ENCODE data around the gene ARMS2.

ARMS2 gene

DNA sequence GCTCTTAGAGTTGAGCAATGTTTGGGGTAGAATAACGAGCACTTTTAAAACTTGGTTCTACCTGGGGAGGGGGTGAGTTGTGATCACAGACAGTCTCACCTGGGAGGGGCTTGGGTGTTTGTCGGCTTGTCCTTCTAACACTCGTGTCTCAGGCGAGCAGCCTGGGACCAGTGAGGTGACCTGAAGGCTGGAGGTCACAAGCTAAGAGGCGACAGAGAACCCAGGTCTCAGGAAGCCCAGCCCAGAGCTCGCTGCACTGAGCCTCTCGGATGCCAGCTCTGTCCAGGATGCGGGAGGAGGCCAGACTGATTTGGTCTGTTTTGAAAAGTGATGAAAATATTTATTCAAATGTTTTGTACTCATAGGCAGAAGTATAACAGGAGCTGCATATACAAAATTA is 18.7 kb downstream of the ARMS2 start:
- DNase-seq (ENCODE audit: low read depth): no peak

DNA sequence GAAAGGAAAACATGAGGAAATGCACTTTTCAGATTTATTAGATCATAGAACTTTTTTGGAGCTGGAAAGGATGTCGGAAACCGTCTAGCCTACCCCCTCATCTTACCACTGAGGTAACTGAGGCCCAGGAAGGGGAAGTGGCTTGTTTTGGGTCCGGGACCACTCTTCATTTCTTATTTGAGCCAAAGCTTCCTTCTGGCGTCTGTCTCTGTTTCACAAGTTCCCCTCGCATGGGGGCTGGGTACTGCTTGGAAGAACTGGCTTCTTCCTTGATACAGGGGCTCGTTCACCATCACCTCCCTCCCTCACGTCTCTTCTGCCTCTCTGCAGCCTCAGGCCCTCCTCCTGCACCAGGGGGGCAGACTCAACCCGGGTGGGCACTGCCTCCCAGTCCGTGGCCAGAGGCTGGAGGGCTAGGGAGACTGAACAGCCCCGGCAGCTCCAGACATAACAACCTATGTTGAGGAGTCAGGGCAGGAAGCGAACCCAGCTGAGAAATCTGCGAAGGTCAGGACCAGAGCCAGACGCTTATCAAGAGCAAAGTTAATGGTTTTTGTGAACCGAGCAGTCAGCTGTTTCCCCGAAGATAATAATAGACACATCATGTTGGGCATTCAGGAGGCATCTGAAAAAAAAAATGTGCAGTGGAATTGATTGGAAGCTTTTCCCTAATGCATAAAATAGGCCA is 19.8 kb downstream of the ARMS2 start:
- no peak for DNase-seq (ENCODE audit: low read depth)

DNA sequence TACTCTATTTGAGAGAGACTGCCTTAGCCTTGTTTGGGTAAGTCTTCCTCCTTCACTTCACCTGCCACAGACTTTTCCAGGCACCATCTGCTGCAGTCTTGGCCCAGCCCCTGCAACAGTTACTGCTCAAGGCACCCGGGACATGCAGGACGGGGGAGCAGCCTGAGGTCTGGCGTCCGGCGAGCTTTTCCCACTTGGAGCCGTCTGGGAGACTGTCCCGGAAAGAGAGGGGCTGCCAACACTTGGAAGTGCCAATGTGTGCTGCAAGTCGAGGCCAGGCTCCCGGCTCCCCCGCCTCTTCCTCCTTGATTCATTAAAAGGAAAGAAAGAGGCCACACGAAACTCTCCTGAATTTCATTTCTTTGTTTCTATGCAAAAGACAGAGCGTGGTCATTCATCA is 20.6 kb downstream of the ARMS2 start:
- no peak for DNase-seq (ENCODE audit: low read depth)

DNA sequence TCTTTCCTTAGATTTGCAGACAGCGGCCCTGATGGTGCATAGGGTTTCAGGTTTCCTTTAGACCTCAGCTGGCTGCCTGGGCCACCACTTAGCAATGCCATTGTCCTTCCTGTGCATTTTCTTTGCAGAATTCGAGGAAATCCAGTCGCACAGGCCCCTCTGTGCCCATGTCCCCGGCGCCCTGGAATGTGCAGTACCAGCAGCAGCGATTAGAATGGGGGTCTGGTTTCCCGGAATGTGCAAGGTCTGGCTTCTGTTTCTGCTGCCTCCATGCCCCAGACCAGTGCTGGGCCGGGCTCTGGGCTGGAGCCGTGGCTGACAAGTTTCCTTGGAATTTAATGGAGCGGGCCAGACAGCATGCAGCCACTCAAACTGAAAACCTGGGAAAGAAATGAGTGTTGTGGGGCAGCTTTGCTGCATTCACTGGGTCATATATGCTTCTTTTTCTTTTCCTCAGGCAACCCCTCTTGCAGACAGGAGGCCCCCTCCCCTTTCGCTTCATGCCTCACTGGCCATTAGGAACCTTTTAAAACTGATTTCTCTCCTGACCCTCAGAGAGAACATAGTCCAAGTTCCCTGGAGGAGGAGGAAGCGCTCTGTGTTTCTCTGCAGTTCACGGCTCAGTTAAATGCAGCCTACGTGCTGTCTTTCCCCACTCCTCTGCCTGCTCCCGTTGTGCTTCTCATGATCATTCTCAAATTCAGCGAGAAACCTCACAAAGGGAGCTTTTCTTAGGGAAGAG is 21.3 kb downstream of the ARMS2 start:
- DNase-seq (ENCODE audit: low read depth): no peak

DNA sequence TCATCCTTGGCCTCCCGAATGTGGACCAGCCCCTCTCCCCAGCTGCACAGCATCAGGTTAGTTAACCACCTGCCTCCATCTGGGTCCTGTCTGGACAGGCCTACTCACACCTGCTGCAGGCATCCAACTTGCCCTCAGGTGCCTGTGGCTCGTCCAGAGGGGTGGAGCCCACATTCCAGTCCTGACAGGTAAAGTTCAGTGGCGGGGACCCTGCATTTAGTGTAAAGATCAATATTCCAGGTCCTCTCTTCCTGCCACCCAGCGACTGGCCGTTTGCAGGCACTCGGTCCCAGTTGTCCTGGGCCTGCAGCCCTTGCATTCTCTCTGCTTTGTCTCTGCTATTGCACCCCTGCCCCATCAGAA is 21.9 kb downstream of the ARMS2 start:
- no peak for DNase-seq (ENCODE audit: low read depth)

DNA sequence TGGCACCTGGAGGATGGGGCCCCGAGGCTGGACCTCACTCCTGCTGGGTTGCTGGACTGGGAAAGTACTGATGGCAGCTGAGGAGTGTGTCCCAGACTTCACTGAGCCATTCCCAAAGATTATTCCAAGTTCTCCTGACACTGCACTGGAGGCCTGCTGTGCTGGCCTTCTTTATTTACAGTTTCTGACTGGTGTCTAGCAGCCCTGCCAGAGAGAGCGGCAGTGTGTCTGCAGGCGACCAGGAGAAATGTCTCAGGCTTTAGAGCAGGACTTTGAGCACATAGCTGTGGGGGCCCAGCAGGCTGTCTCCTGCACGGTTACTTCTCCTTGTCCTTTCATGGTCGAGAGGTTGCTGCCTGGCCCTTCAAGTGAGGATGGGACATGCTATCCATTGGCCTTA is 23.0 kb downstream of the ARMS2 start:
- no peak for DNase-seq (ENCODE audit: low read depth)

DNA sequence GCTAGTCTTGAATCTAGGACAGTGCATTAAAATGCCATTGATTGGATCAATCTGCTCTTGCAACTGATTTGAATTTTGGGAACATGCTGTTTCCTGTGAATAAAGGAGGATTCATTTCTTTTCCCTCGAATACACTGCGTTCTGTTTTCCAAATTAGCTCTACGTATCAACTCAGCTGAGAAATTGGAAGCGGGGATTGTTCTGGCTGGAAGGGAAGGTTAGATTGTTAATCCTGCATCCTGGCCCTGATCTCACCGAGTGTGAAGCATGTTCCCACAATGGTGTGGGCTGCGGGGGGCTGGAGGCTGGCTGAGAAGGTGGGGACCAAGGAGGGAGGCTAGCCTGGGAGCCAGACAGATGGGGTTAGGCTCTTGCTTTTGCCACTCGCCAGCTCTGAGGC is 24.5 kb downstream of the ARMS2 start:
- DNase-seq (ENCODE audit: low read depth): no peak

DNA sequence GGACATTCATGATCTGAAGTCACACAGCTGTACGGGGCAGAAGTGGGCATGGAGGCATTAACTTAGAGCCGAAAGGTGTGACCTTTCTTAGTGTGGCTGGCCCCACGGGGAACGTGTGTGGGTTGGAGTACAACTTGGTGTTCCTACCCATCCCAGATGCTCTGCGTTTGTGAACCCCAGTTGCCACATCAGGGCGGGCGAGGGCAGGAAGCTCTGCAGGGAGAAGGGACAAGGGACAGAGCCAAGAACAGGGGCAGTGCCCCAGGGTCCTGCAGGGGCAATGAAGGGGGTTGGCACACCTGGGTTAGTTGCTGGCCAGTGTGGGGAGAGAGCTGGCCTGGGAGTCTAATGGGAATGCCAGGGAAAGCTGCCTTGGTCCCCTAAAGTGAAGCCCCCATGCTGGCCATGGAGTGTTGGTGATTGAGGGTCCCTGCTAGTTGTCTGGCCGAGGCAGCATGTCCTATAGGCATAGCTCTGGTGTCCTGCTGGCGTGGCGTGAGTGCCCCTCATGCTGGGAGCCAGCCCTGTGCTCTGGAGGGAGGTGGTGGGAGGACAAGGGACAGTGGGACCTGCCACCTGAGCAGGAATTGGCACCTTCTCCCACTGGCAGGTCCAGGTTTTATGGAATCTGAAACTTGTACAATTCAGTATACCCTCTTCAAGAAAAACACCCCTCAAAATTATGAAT is 25.8 kb downstream of the ARMS2 start:
- no peak for DNase-seq (ENCODE audit: low read depth)

DNA sequence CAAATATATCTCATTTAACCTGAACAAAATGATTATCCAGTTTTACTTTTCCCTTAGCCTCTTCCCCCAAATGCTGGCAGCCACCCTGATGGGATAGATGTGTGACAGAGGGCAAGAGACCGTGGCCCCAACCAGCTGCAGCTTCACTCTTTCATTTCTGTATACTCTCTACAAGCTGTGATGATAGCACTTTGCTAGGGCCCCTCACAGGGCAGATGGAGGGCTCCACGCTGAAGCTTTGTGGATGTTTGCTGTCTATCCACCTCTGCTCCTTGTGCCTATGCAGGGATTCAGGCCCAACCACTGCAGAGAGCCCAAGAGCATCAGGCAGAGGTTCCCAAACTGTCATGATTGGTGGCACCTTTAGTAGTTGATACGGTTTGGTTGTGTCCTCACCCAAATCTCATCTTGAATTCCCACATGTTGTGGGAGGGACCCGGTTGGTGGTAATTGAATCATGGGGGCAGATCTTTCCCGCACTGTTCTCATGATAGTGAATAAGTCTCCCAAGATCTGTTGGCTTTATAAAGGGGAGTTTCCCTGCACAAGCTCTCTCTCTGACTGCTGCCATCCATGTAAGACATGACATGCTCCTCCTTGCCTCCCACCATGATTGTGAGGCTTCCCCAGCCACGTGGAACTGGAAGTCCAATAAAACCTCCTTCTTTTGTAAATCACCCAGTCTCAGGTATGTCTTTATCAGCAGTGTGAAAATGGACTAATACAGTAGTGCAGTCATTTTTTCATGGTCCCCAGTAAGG is 27.0 kb downstream of the ARMS2 start:
- DNase-seq (ENCODE audit: low read depth): no peak

DNA sequence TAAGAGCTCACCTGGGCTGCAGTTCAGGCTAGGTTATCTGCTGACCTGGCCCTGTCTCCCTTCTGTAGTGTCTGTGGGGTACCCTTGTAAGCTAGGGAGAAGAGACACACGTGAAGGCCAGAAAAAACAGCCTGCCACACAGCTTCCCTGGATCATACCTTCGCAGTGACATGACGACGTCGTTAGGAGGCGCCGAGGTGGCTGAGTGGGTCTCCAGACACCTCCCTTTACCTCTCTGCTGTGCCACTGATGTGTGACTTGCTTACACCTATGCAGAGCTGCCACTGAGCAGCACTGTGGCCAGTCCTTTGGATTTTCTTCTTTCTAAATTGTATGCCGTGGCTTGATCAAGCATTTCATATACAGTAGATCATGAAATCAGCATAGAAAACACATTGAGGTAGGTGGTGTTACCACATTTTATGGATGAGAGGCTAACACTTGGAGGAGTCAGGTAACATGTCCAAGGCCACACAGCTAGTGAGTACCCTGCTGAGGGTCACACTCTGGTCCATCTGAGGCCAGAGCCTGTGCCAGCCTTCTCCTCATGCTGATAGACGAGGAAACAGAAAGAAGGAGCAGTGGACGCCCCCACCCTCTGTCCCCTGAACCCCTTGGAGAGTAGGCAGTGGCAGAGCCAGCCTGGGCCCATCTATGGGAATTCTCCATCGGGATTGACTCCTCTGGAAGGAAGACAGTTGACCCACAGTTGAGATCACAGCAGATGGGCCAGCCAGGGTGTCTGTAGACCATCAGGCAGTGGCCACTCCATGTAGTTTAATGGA is 30.0 kb downstream of the ARMS2 start:
- no peak for DNase-seq (ENCODE audit: low read depth)

DNA sequence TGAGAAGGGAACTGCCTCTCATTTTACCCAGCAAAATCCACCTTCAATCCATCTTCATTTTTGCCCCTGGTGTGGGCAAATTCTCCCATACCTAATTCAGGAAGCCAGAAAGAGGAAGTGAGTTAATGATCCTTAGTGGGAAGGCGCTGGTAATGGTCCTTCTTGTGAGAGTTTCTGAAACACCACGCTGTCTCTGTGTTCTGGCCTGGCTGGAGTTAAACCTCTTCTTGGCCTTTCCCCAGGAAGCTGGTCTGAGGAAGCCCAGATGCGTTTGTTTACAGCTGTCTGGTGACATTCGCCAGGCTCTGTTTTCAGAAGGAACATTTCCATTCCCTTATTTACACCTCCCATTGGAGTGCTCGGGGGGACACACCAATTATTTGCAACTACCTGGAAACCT is 31.2 kb downstream of the ARMS2 start:
- DNase-seq (ENCODE audit: low read depth): no peak

DNA sequence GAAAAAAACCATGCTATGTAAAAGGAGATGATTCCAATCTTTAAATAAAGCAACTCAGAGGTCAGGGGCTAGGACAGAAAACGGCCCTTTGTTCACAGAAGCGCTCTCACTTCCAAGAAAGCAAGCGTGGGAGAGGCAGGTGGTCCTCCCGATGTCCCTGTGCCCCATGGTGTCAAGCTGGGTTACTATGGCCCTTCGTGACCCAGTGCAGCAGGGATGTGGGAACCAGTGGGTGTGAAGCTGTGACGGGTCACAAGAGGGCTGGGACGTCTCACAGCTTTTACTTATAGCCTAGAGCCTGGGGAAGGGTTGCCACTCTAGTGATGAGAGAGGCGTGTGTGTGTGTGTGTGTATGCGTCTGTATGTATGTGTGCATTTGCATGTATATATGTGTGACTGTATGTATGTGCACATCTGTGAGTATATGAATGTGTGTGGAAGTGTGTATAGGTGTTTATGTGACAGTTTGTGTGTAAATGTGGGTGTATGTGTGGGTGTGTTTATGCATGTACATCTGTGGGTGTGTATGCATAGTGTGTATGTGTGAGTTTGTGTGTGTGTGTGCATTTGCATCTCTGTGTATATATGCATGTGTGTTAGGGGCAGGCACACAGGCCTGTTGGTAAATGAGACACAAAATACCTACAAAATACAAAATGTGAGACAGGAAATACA is 32.1 kb downstream of the ARMS2 start:
- no peak for DNase-seq (ENCODE audit: low read depth)

DNA sequence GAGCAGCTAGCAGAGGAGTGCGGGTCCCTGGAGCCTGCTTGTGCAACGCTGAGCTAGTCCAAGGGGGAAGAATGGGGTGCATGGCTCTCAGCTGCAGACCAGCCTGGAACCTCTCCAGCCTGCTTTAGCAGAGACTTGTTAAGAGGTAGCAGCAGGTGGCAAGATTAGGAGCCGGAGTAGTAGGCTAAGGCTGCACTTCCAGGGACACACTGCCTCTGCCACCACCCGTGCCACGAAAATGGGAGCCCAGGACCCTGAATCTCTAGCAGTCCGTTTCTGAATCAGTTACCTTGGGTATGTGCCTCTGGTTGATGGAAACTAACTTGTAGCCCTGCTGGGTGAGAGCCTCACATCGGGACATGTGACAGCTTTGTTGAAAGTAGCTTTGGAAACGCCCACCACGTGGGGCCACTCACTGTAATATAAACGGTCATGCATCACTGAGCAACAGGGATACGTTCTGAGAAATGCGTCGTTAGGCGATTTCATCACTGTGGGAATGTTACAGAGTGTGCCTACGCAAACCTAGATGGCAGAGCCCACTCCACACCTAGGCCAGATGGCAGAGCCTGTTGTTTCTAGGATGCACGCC is 32.8 kb downstream of the ARMS2 start:
- no peak for DNase-seq (ENCODE audit: low read depth)

DNA sequence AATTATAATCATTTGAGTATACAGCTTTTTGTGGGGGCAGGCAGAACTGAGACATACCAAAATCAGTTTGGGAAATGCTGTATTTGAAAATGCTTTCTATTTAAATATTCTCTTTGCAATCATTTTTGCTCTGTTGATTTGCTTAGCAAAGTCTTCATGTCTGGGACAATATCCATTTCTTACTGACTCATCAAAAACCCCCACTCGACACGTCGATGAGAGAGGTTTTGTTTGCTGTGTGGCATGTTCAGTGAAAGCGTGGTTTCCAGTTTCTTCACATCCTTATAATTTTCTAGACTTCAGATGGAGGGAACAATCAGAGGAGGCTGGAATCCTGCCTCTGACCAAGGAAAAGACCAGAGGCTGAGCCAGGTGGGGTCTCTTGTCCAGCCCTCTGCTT is 35.8 kb downstream of the ARMS2 start:
- no peak for DNase-seq (ENCODE audit: low read depth)

DNA sequence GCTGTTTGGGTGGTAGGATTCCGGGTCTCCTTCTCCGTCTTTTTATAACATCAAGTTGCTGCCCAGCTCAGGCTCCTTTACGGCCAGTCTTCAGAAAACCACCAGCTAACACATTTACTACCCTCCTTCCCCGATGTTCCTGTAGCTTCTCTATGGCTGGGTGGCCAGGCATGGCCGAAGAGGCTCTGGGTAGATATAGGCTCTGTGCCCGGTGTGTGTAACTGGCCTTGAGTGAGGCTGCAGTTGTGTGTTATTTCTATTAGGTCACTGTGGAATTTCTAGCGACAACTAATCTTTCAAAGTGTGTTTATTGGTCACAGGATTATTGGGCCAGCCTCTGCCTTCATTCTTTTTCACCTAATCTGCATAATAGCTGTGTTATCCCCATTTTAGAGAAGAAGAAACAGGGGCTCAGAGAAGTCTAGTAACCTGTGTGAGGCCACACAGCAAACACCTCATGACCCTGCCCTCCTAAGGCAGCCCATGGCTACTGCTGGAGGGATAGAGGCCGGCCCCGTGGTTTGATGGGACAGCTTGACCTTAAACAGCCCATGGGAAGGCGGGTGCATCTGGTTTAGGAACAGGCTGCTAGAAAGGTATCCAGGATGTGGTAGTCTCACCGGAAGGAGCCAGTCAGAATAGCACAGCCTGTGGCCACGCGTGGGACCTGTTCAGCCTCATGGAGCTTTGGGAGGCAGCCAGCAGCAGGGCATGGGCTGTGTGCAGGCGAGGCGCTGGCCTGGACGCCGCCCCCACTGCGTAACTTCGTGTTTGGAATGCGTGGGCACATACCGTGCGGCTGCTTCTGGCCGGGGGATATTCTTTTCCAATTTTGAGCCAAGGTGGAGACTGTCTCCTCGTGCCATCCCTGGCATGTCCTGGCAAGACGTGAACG is 36.6 kb downstream of the ARMS2 start:
- no peak for DNase-seq (ENCODE audit: low read depth)

DNA sequence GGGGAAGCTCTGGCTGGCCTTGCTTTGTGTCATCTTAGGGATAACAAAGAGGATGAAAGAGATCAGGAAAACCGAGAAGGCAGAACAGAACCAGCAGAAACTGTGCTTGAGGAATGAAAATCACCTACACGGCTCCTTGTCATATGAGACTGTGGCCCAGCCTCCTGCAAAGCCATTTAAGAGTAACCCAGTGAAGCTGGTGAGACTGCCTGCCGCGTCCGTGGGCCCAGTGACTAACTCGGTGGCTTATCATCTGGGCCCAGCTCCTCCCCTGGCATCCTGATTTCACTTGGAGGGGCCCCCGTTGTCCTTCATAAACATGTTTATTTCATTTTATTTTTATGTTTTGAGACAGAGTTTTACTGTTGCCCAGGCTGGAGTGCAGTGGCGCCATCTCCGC is 37.6 kb downstream of the ARMS2 start:
- no peak for DNase-seq (ENCODE audit: low read depth)

DNA sequence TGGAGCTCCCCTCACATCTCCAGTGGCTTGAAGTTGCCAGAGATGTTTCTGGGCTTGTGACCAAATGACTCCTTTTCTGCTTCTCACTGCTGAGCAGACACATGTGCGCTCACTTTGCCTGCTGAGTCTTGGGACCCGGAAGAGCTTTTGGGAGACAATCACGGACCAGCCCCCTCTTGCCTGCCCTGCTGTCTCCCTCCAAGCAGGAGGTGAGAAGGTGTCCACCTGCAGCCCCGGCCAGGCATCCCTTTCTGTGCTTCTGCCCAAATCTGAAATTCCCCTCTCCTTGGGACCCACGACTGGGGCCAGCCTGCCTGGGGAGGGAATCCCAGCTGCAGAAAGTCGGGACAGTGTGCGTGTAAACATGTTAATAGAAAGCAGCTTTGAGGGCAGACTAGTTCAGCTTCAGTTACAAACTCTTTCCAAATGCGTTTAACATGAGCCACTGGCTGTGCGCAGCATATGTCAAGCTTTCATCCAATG is 38.6 kb downstream of the ARMS2 start:
- DNase-seq (ENCODE audit: low read depth): no peak

DNA sequence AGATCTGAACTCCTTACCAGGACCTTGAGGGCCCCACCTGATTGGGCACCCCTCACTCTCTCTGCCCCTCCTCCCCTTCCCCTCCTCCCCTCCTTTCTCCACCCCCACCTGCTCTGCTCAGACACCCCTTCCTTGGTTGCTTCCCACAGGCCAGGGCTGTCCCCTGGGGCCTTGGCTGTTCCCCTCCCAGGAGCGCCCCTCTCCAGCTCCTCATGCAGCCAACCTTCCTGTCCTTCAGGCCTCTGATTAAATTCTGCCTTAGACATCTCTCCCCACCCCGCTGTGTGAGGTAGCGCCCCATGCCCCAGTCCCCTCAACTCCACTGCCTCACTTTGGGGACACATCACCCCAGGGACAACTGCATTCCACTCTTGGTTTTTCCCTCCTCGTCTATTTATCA is 39.3 kb downstream of the ARMS2 start:
- no peak for DNase-seq (ENCODE audit: low read depth)

DNA sequence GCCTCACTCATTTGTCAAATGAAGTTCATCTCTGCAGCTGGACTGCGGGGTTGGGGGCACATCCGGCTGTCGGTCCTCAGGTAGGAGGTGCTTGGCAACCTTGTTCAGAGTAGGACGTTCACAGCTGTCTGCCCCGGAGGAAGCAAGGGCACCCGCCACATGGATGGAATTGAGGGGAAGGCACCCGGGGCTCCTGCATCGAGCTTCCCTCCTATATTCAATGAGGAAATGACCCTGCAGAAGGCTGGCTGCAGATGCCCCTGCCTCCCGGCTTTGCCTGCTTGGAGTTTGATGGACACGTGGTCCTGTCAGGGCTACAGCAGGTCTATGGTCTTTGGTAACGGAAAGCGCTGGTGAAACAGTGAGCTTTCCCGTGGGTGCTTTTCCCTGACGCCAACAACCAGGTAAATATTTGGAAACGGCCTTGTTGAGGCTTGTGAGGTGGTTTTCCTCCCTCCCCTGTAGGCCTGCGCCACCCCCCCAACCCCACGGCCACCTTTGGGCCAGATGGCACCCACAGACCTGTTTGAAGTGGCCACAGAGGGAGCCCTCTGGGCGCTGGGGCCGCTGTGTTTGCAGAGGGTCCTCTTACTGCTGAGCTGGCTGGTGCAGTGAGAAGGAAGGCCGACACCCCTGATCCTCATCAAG is 39.8 kb downstream of the ARMS2 start:
- DNase-seq (ENCODE audit: low read depth): no peak

Measured in stimulated activated CD8-positive, alpha-beta memory T cell treated with anti-CD3 and anti-CD28 coated beads, Interleukin-15, amount 100 ng/mL, for 24 hours (primary cell).